ENCODE results near the gene FBXW8. TPM values are rescaled to one million over a fixed set of nuclear protein-coding genes. Genes with fewer than 3 reads are reported as not detected.

FBXW8 gene
- total and polyA plus RNA-seq, 2 donors (not counting 1 experiment from before 2014, with no cell fraction given) = 11.7 to 20.9 TPM

- no peak overlapping the region for H3K27ac ChIP-seq (ENCODE audit: insufficient read depth, low read length)
- H3K27me3 ChIP-seq (ENCODE audit: control insufficient read depth, insufficient read depth, low read length) = peaks cover 19% of the 10 kb centered on the region
- DNase-seq (ENCODE audit: low read depth in 2 of 2) = no peak
- H3K36me3 ChIP-seq (ENCODE audit: control insufficient read depth, insufficient read depth, low read length) = no peaks in the 10 kb centered on the region
- no peaks in the 10 kb centered on the region for H3K9me3 ChIP-seq (ENCODE audit: control insufficient read depth, insufficient read depth, low read depth, low read length)
- no peak overlapping the region for H3K4me3 ChIP-seq (replicated peaks in 1 of 4; ENCODE audit: control extremely low read depth in 1 of 4, insufficient read depth in 1 of 4, low read depth in 3 of 4, low read length in 4 of 4)
- H3K9ac ChIP-seq (ENCODE audit: insufficient read depth, low read length) = no peak overlapping the region
- no peak overlapping the region for H2AFZ ChIP-seq (ENCODE audit: low read length)
- H4K20me1 ChIP-seq (ENCODE audit: control insufficient read depth, extremely low read depth, insufficient read depth, low read length) = no peaks in the 10 kb centered on the region
- no peak for TF ChIP-seq CTCF (conservative IDR thresholded peaks at IDR 0.05 in 1 of 2, IDR thresholded peaks at IDR 0.05 in 1 of 2; ENCODE audit: low read depth in 1 of 2, low read length in 2 of 2)
- TF ChIP-seq EZH2 (IDR thresholded peaks at IDR 0.05; ENCODE audit: low read length, missing control alignments) = no peak
- no peak overlapping the region for H3K4me2 ChIP-seq (ENCODE audit: extremely low read depth, insufficient read depth, low read length)
- H3K4me1 ChIP-seq (ENCODE audit: control insufficient read depth, extremely low read depth, insufficient read depth, low read length) = no peaks in the 10 kb centered on the region
- no peaks in the 10 kb centered on the region for H3K79me2 ChIP-seq (ENCODE audit: control insufficient read depth, insufficient read depth, low read length)
These were observed 124.0 kb downstream of the FBXW8 start for GRCh38 chr12:117034701-117035151.

GRCh38 chr12:117035287-117035686 lies 124.5 kb downstream of the FBXW8 start:
- H2AFZ ChIP-seq (ENCODE audit: low read length) = no peak overlapping the region
- no peak overlapping the region for H3K4me2 ChIP-seq (ENCODE audit: extremely low read depth, insufficient read depth, low read length)
- H3K36me3 ChIP-seq (ENCODE audit: control insufficient read depth, insufficient read depth, low read length) = no peaks in the 10 kb centered on the region
- no peaks in the 10 kb centered on the region for H3K4me1 ChIP-seq (ENCODE audit: control insufficient read depth, extremely low read depth, insufficient read depth, low read length)
- H3K4me3 ChIP-seq (replicated peaks in 1 of 4; ENCODE audit: control extremely low read depth in 1 of 4, insufficient read depth in 1 of 4, low read depth in 3 of 4, low read length in 4 of 4) = no peak overlapping the region
- no peak overlapping the region for H3K9ac ChIP-seq (ENCODE audit: insufficient read depth, low read length)
- peaks cover 19% of the 10 kb centered on the region for H3K27me3 ChIP-seq (ENCODE audit: control insufficient read depth, insufficient read depth, low read length)
- no peaks in the 10 kb centered on the region for H3K9me3 ChIP-seq (ENCODE audit: control insufficient read depth, insufficient read depth, low read depth, low read length)
- no peak overlapping the region for H3K27ac ChIP-seq (ENCODE audit: insufficient read depth, low read length)
- H4K20me1 ChIP-seq (ENCODE audit: control insufficient read depth, extremely low read depth, insufficient read depth, low read length) = no peaks in the 10 kb centered on the region
- no peak for DNase-seq (ENCODE audit: low read depth in 2 of 2)
- no peak for TF ChIP-seq EZH2 (IDR thresholded peaks at IDR 0.05; ENCODE audit: low read length, missing control alignments)
- no peak for TF ChIP-seq CTCF (conservative IDR thresholded peaks at IDR 0.05 in 1 of 2, IDR thresholded peaks at IDR 0.05 in 1 of 2; ENCODE audit: low read depth in 1 of 2, low read length in 2 of 2)
- H3K79me2 ChIP-seq (ENCODE audit: control insufficient read depth, insufficient read depth, low read length) = no peaks in the 10 kb centered on the region

- H2AFZ ChIP-seq (ENCODE audit: low read length) = no peak overlapping the region
- no peak for DNase-seq (ENCODE audit: low read depth in 2 of 2)
- no peak overlapping the region for H3K4me3 ChIP-seq (replicated peaks in 1 of 4; ENCODE audit: control extremely low read depth in 1 of 4, insufficient read depth in 1 of 4, low read depth in 3 of 4, low read length in 4 of 4)
These were observed 125.3 kb downstream of the FBXW8 start for GRCh38 chr12:117036046-117036445.

More at GRCh38 chr12:117036046-117036445, 125.3 kb downstream of the FBXW8 start:
- TF ChIP-seq CTCF (conservative IDR thresholded peaks at IDR 0.05 in 1 of 2, IDR thresholded peaks at IDR 0.05 in 1 of 2; ENCODE audit: low read depth in 1 of 2, low read length in 2 of 2) (no peak), EZH2 (IDR thresholded peaks at IDR 0.05; ENCODE audit: low read length, missing control alignments) (no peak)
- Histone ChIP-seq H3K4me1 (ENCODE audit: control insufficient read depth, extremely low read depth, insufficient read depth, low read length) (no peaks in the 10 kb centered on the region), H3K27me3 (ENCODE audit: control insufficient read depth, insufficient read depth, low read length) (peaks cover 19% of the 10 kb centered on the region), H3K36me3 (ENCODE audit: control insufficient read depth, insufficient read depth, low read length) (no peaks in the 10 kb centered on the region), H3K27ac (ENCODE audit: insufficient read depth, low read length) (no peak overlapping the region), H3K9me3 (ENCODE audit: control insufficient read depth, insufficient read depth, low read depth, low read length) (no peaks in the 10 kb centered on the region), H3K79me2 (ENCODE audit: control insufficient read depth, insufficient read depth, low read length) (no peaks in the 10 kb centered on the region), H4K20me1 (ENCODE audit: control insufficient read depth, extremely low read depth, insufficient read depth, low read length) (no peaks in the 10 kb centered on the region), H3K4me2 (ENCODE audit: extremely low read depth, insufficient read depth, low read length) (no peak overlapping the region), H3K9ac (ENCODE audit: insufficient read depth, low read length) (no peak overlapping the region)
